Suprapubic skin (tissue), 4 donors: ENCODE data around the gene LYPD1. TPM values are rescaled to one million over a fixed set of nuclear protein-coding genes. Genes with fewer than 3 reads are reported as not detected.
A peak's percentile ranks its signal among the peaks of the same experiment; 100 is the strongest.

Experiments
- DNase-seq, 2 donors: peaks; one replicate each; pipeline ENCODE4 v3.0.0-alpha.2; 2019; ENCODE audit warnings: low spot score in 2 of 2
- H3K27ac ChIP-seq: fragments of 200-600 bp; sonication (generic); one replicate; pipeline ENCODE4 v1.5.1; 2019
- H3K27me3 ChIP-seq: fragments of 200-600 bp; sonication (generic); one replicate; pipeline ENCODE4 v1.5.1; 2019
- H3K36me3 ChIP-seq: fragments of 200-600 bp; sonication (generic); one replicate; pipeline ENCODE4 v1.5.1; 2019
- H3K4me1 ChIP-seq: fragments of 200-600 bp; sonication (generic); one replicate; pipeline ENCODE4 v1.5.1; 2019
- H3K4me3 ChIP-seq: fragments of 200-600 bp; sonication (generic); one replicate; pipeline ENCODE4 v1.5.1; 2019; ENCODE audit warnings: mild to moderate bottlenecking
- H3K9me3 ChIP-seq: fragments of 200-600 bp; sonication (generic); one replicate; pipeline ENCODE4 v1.5.1; 2019
- CTCF ChIP-seq, 2 donors: fragments of 200-600 bp in 1 of 2; fragments of 450-650 bp in 1 of 2; sonication (generic) in 1 of 2; IDR thresholded peaks; one replicate each; pipeline ENCODE4 v1.5.1; 2016 to 2019; ENCODE audit warnings: antibody characterized with exemption in 2 of 2, mild to moderate bottlenecking in 1 of 2, moderate library complexity in 1 of 2
- EP300 ChIP-seq: sonication (generic); formaldehyde crosslinking; IDR thresholded peaks from one replicate; pipeline ENCODE4 v1.6.1; 2017; ENCODE audit warnings: antibody characterized with exemption
- POLR2A ChIP-seq, 2 donors: fragments of 450-650 bp; IDR thresholded peaks; one replicate each; pipeline ENCODE4 v1.6.1; 2017; ENCODE audit warnings: antibody characterized with exemption in 2 of 2, mild to moderate bottlenecking in 2 of 2, moderate library complexity in 2 of 2
- POLR2AphosphoS5 ChIP-seq, 3 donors: sonication (generic); formaldehyde crosslinking; IDR thresholded peaks; one replicate each; pipeline ENCODE4 v1.6.1; 2017; ENCODE audit warnings: antibody characterized with exemption in 3 of 3
- WGBS: methylation state at CpG from one replicate; pipeline ENCODE4 v1.1.5; 2018; 5-methylcytosine and 5-hydroxymethylcytosine counted together
- total RNA-seq, 4 donors: library from RNA; depleted of rRNA; stranded (reverse); fragments of >200 nt; gene quantifications; one replicate each; pipeline ENCODE4 v1.1.0, GENCODE V29; 2016

The LYPD1 gene
- total RNA-seq, 4 donors from 2014 or later: 0.34 TPM; not detected in 3

GRCh38 chr2:132676999-132677398 lies 7.0 kb upstream of the LYPD1 start:
- Histone ChIP-seq H3K27ac (no peak overlapping the region), H3K27me3 (no peaks in the 10 kb centered on the region), H3K36me3 (no peaks in the 10 kb centered on the region), H3K4me3 (no peak overlapping the region), H3K4me1 (no peaks in the 10 kb centered on the region), H3K9me3 (no peaks in the 10 kb centered on the region)
- WGBS: 71% methylated on average over 2 of the region's 2 CpGs
- no peak for DNase-seq
- TF ChIP-seq CTCF (IDR thresholded peaks at IDR 0.05) (no peak), POLR2AphosphoS5 (IDR thresholded peaks at IDR 0.05) (no peak), EP300 (no peak), POLR2A (IDR thresholded peaks at IDR 0.05) (no peak)

- Histone ChIP-seq H3K4me3 (peak overlapping the region; percentile 48), H3K9me3 (no peaks in the 10 kb centered on the region), H3K27ac (no peak overlapping the region), H3K36me3 (no peaks in the 10 kb centered on the region), H3K27me3 (peaks cover 43% of the 10 kb centered on the region), H3K4me1 (peaks cover 33% of the 10 kb centered on the region)
- DNase-seq: no peak
- TF ChIP-seq POLR2AphosphoS5 (IDR thresholded peaks at IDR 0.05): no peak
- TF ChIP-seq EP300: no peak
- TF ChIP-seq CTCF (IDR thresholded peaks at IDR 0.05): no peak
- TF ChIP-seq POLR2A (IDR thresholded peaks at IDR 0.05): no peak
- 42% methylated on average over 23 of the region's 23 CpGs for WGBS
These were observed 1.3 kb upstream of the LYPD1 start for GRCh38 chr2:132671151-132671835.

- no peak for DNase-seq
- Histone ChIP-seq H3K9me3 (no peaks in the 10 kb centered on the region), H3K4me3 (peak overlapping the region; percentile 48), H3K27me3 (peaks cover 43% of the 10 kb centered on the region), H3K27ac (no peak overlapping the region), H3K36me3 (no peaks in the 10 kb centered on the region), H3K4me1 (peaks cover 33% of the 10 kb centered on the region)
- WGBS: 11% methylated on average over 33 of the region's 44 CpGs
- no peak for TF ChIP-seq EP300
- TF ChIP-seq POLR2AphosphoS5 (IDR thresholded peaks at IDR 0.05): no peak
- TF ChIP-seq POLR2A (IDR thresholded peaks at IDR 0.05): no peak
- no peak for TF ChIP-seq CTCF (IDR thresholded peaks at IDR 0.05)
These were observed 618 bp upstream of the LYPD1 start for GRCh38 chr2:132670496-132671150.

GRCh38 chr2:132668987-132669907 lies 758 bp downstream of the LYPD1 start:
- peaks cover 33% of the 10 kb centered on the region for H3K4me1 ChIP-seq
- no peaks in the 10 kb centered on the region for H3K9me3 ChIP-seq
- H3K4me3 ChIP-seq: peak overlapping the region; percentile 48
- no peak overlapping the region for H3K27ac ChIP-seq
- no peak for DNase-seq
- 1% methylated on average over 30 of the region's 80 CpGs for WGBS
- no peaks in the 10 kb centered on the region for H3K36me3 ChIP-seq
- TF ChIP-seq CTCF (IDR thresholded peaks at IDR 0.05) (no peak), POLR2AphosphoS5 (IDR thresholded peaks at IDR 0.05) (no peak), EP300 (no peak)
- peaks cover 43% of the 10 kb centered on the region for H3K27me3 ChIP-seq
